Breast epithelium (tissue), 4 donors: ENCODE results near the gene DES. TPM values are rescaled to one million over a fixed set of nuclear protein-coding genes. Genes with fewer than 3 reads are reported as not detected.

ENCODE experiments used
- DNase-seq, 2 donors: peaks; one replicate each; pipeline ENCODE4 v3.0.0-alpha.2; 2019; ENCODE audit warnings: low spot score in 2 of 2
- H3K27ac ChIP-seq, 2 donors: fragments of 200-600 bp; sonication (generic) in 1 of 2; one replicate each; pipeline ENCODE4 v1.5.1; 2016 to 2019; ENCODE audit warnings: mild to moderate bottlenecking in 1 of 2
- H3K27me3 ChIP-seq, 2 donors: fragments of 200-600 bp; sonication (generic) in 1 of 2; one replicate each; pipeline versions ENCODE4 v1.5.1 to v1.6.0; 2017 to 2019; ENCODE audit warnings: control low read depth in 1 of 2, mild to moderate bottlenecking in 1 of 2
- H3K36me3 ChIP-seq: fragments of 200-600 bp; one replicate; pipeline ENCODE4 v1.5.1; 2019
- H3K4me1 ChIP-seq, 2 donors: fragments of 200-600 bp; sonication (generic); one replicate each; pipeline ENCODE4 v1.5.1; 2016 to 2019; ENCODE audit warnings: control low read depth in 1 of 2
- H3K4me3 ChIP-seq, 3 donors: fragments of 200-600 bp; sonication (generic); 1 replicate in 2 of 3; 2 replicates in 1 of 3; pipeline ENCODE4 v1.5.1; 2016 to 2019; ENCODE audit warnings: mild to moderate bottlenecking in 3 of 3, moderate library complexity in 2 of 3
- H3K9me3 ChIP-seq, 2 donors: fragments of 200-600 bp; sonication (generic) in 1 of 2; one replicate each; pipeline ENCODE4 v1.5.1; 2016 to 2019; ENCODE audit warnings: control low read depth in 1 of 2
- CTCF ChIP-seq, 3 donors: fragments of 450-650 bp; IDR thresholded peaks; one replicate each; pipeline ENCODE4 v1.5.1; 2016 to 2017; ENCODE audit warnings: antibody characterized with exemption in 3 of 3, mild to moderate bottlenecking in 3 of 3, moderate library complexity in 3 of 3
- POLR2A ChIP-seq: fragments of 450-650 bp; IDR thresholded peaks from one replicate; pipeline ENCODE4 v1.6.1; 2016; ENCODE audit warnings: antibody characterized with exemption, mild to moderate bottlenecking, moderate library complexity
- POLR2AphosphoS5 ChIP-seq, 3 donors: sonication (generic); formaldehyde crosslinking; IDR thresholded peaks; one replicate each; pipeline ENCODE4 v1.6.1; 2017; ENCODE audit warnings: antibody characterized with exemption in 3 of 3
- intact Hi-C: fragments of 100-400 bp; cut with DNase I; formaldehyde crosslinking; loops from one replicate; pipeline ENCODE4 v1.15.1; 2023; ENCODE audit warnings: low total_unique reads
- total RNA-seq, 3 donors: library from RNA; depleted of rRNA; stranded (reverse); fragments of >200 nt; gene quantifications; one replicate each; pipeline ENCODE4 v1.1.0, GENCODE V29; 2016

Gene DES
- total RNA-seq, 3 donors from 2014 or later, result 17.1 to 29.6 (median 29.5) TPM

- intact Hi-C loops, result no loop called here
- Histone ChIP-seq H3K36me3 (no peaks in the 10 kb centered on the region), H3K4me1 (no peaks in the 10 kb centered on the region), H3K27me3 (no peaks in the 10 kb centered on the region), H3K4me3 (peak overlapping the region in 1 of 3 donors; percentile 31), H3K9me3 (no peaks in the 10 kb centered on the region), H3K27ac (peak overlapping the region; percentile 48 to 69)
- TF ChIP-seq POLR2AphosphoS5 (IDR thresholded peaks at IDR 0.05) (no peak), POLR2A (no peak), CTCF (IDR thresholded peaks at IDR 0.05) (no peak)
- no peak for DNase-seq
Measured at GRCh38 chr2:219444566-219445091, 26.5 kb downstream of the DES start.

- H3K9me3 ChIP-seq, result no peaks in the 10 kb centered on the region
- no peaks in the 10 kb centered on the region for H3K27me3 ChIP-seq
- H3K4me1 ChIP-seq, result no peaks in the 10 kb centered on the region
- TF ChIP-seq POLR2A (no peak), POLR2AphosphoS5 (IDR thresholded peaks at IDR 0.05) (no peak), CTCF (IDR thresholded peaks at IDR 0.05) (no peak)
- no peak for DNase-seq
- peak overlapping the region; percentile 48 to 69 for H3K27ac ChIP-seq
- H3K36me3 ChIP-seq, result no peaks in the 10 kb centered on the region
- intact Hi-C loops, result no loop called here
- H3K4me3 ChIP-seq, result peak overlapping the region in 1 of 3 donors; percentile 31
Measured at GRCh38 chr2:219445220-219445640, 27.1 kb downstream of the DES start.

- no peaks in the 10 kb centered on the region for H3K9me3 ChIP-seq
- H3K27ac ChIP-seq, result peak overlapping the region; percentile 48 to 69
- no peak for DNase-seq
- no peak overlapping the region for H3K4me3 ChIP-seq
- intact Hi-C loops, result no loop called here
- H3K27me3 ChIP-seq, result no peaks in the 10 kb centered on the region
- H3K4me1 ChIP-seq, result no peaks in the 10 kb centered on the region
- TF ChIP-seq CTCF (IDR thresholded peaks at IDR 0.05) (no peak), POLR2AphosphoS5 (IDR thresholded peaks at IDR 0.05) (no peak), POLR2A (no peak)
- H3K36me3 ChIP-seq, result no peaks in the 10 kb centered on the region
Measured at GRCh38 chr2:219446101-219446504, 27.9 kb downstream of the DES start.

- Histone ChIP-seq H3K27me3 (no peaks in the 10 kb centered on the region), H3K27ac (peak overlapping the region; percentile 48 to 69), H3K9me3 (no peaks in the 10 kb centered on the region), H3K4me3 (no peak overlapping the region), H3K36me3 (no peaks in the 10 kb centered on the region), H3K4me1 (no peaks in the 10 kb centered on the region)
- intact Hi-C loops, result no loop called here
- no peak for DNase-seq
- TF ChIP-seq CTCF (IDR thresholded peaks at IDR 0.05), result no peak
- no peak for TF ChIP-seq POLR2A
Measured at GRCh38 chr2:219446689-219447088, 28.5 kb downstream of the DES start.

- no peaks in the 10 kb centered on the region for H3K4me1 ChIP-seq
- intact Hi-C loops, result no loop called here
Measured at GRCh38 chr2:219447242-219448098, 29.3 kb downstream of the DES start.

More at GRCh38 chr2:219447242-219448098, 29.3 kb downstream of the DES start:
- DNase-seq, result no peak
- TF ChIP-seq POLR2A (no peak), POLR2AphosphoS5 (IDR thresholded peaks at IDR 0.05) (no peak), CTCF (IDR thresholded peaks at IDR 0.05) (no peak)
- Histone ChIP-seq H3K9me3 (no peaks in the 10 kb centered on the region), H3K36me3 (no peaks in the 10 kb centered on the region), H3K27me3 (no peaks in the 10 kb centered on the region), H3K27ac (peak overlapping the region in 1 of 2 donors; percentile 25), H3K4me3 (no peak overlapping the region)
